Measurements from ENCODE around the gene ERMN. TPM values are rescaled to one million over a fixed set of nuclear protein-coding genes. Genes with fewer than 3 reads are reported as not detected.

The ERMN gene
- not detected in 2 replicates for total RNA-seq

GRCh38 chr2:157325786-157326185 is at the start of gene ERMN:
TSS of gene ERMN (minus strand) at chr2:157325824. CDS start at chr2:157325642, 182 bp downstream.

Other genes starting within 250 kb of the ERMN start
- gene GALNT5, start 68.1 kb downstream of the ERMN start, total RNA-seq: 9.0 and 16.5 TPM in 2 replicates
- gene CYTIP, start 118.3 kb upstream of the ERMN start, total RNA-seq: not detected in 2 replicates